ENCODE results near the gene LRRC59.

LRRC59 gene

GRCh38 chr17:50346313-50347116 is 50.8 kb downstream of the LRRC59 start:
- Histone ChIP-seq H3K27ac (peak overlapping the region; percentile 54 to 69), H3K27me3 (no peaks in the 10 kb centered on the region), H3K9me3 (no peaks in the 10 kb centered on the region), H3K4me1 (peaks cover 0 to 39% (median 31%) of the 10 kb centered on the region in 4 donors), H3K36me3 (no peaks in the 10 kb centered on the region), H3K4me3 (peak overlapping the region; percentile 78 to 92)
- TF ChIP-seq CTCF (IDR thresholded peaks at IDR 0.05): no peak
- DNase-seq: peak in 1 of 2 donors; percentile 74
- intact Hi-C loops (cut with DNase I; ENCODE audit: low total_unique reads): no loop called here

- Histone ChIP-seq H3K4me3 (peak within 1 kb of the TSS; percentile 78 to 92), H3K27me3 (no peaks in the 10 kb centered on the region), H3K4me1 (peaks cover 0 to 39% (median 31%) of the 10 kb centered on the region in 4 donors), H3K36me3 (no peaks in the 10 kb centered on the region), H3K27ac (peak within 1 kb of the TSS; percentile 54 to 69), H3K9me3 (no peaks in the 10 kb centered on the region)
- DNase-seq: peak; percentile 80 to 90
- no peak for TF ChIP-seq CTCF (IDR thresholded peaks at IDR 0.05)
- intact Hi-C loops (cut with DNase I; ENCODE audit: low total_unique reads): no loop called here
Measured at GRCh38 chr17:50345432-50346312, 51.7 kb downstream of the LRRC59 start, which contains the start of gene XYLT2. Gene XYLT2 (plus strand): TSS chr17:50346126. CDS start chr17:50346141, 15 bp downstream.

- intact Hi-C loops (cut with DNase I; ENCODE audit: low total_unique reads): no loop called here
- no peak overlapping the region for H3K4me3 ChIP-seq
- peak in 1 of 2 donors; percentile 59 for DNase-seq
- peaks cover 0 to 39% (median 31%) of the 10 kb centered on the region in 4 donors for H3K4me1 ChIP-seq
- H3K9me3 ChIP-seq: no peaks in the 10 kb centered on the region
- no peaks in the 10 kb centered on the region for H3K36me3 ChIP-seq
- TF ChIP-seq CTCF (IDR thresholded peaks at IDR 0.05): no peak
- H3K27me3 ChIP-seq: no peaks in the 10 kb centered on the region
- no peak overlapping the region for H3K27ac ChIP-seq
Measured at GRCh38 chr17:50344731-50345365, 52.5 kb downstream of the LRRC59 start.

- intact Hi-C loops (cut with DNase I; ENCODE audit: low total_unique reads): no loop called here
- Histone ChIP-seq H3K27ac (no peak overlapping the region), H3K9me3 (peaks cover 0 to 7% (median 5%) of the 10 kb centered on the region in 3 donors), H3K4me1 (no peaks in the 10 kb centered on the region), H3K36me3 (no peaks in the 10 kb centered on the region), H3K4me3 (no peak overlapping the region), H3K27me3 (peaks cover 0 to 3% of the 10 kb centered on the region in 2 donors)
- no peak for DNase-seq
- TF ChIP-seq CTCF (IDR thresholded peaks at IDR 0.05): no peak
Measured at GRCh38 chr17:50339381-50339780, 57.9 kb downstream of the LRRC59 start.

GRCh38 chr17:50338645-50339044 is 58.7 kb downstream of the LRRC59 start:
- Histone ChIP-seq H3K27me3 (peaks cover 0 to 3% of the 10 kb centered on the region in 2 donors), H3K27ac (no peak overlapping the region), H3K36me3 (no peaks in the 10 kb centered on the region), H3K9me3 (peaks cover 0 to 7% (median 5%) of the 10 kb centered on the region in 3 donors), H3K4me1 (no peaks in the 10 kb centered on the region), H3K4me3 (no peak overlapping the region)
- no peak for DNase-seq
- intact Hi-C loops (cut with DNase I; ENCODE audit: low total_unique reads): no loop called here
- no peak for TF ChIP-seq CTCF (IDR thresholded peaks at IDR 0.05)

Measured in tibial artery (tissue), 4 donors.